T1000 (cell line): Measurements from ENCODE around the gene WLS.
"Not testable (repeated sequence)": the region's sequence is repeated elsewhere in the genome, so short reads cannot be mapped to it uniquely, and the experiment has no call there.

Experiments
- DNase-seq: peaks from one replicate; lab custom pipeline; 2025; ENCODE audit warnings: mixed read lengths; lab: John Stamatoyannopoulos, UW

Gene WLS

GRCh38 chr1:68198752-68199151 is 33.6 kb downstream of the WLS start:
- DNase-seq = no peak

- no peak for DNase-seq
Observed at GRCh38 chr1:68197891-68198290, 34.4 kb downstream of the WLS start.

GRCh38 chr1:68197461-68197860 is 34.9 kb downstream of the WLS start:
- DNase-seq = no peak

GRCh38 chr1:68196676-68197075 is 35.6 kb downstream of the WLS start:
- no peak for DNase-seq

- DNase-seq = no peak
Observed at GRCh38 chr1:68191717-68192116, 40.6 kb downstream of the WLS start.

- no peak for DNase-seq
Observed at GRCh38 chr1:68188644-68189340, 43.5 kb downstream of the WLS start.

GRCh38 chr1:68188060-68188538 is 44.2 kb downstream of the WLS start:
- no peak for DNase-seq

- no peak for DNase-seq
Observed at GRCh38 chr1:68185743-68186142, 46.6 kb downstream of the WLS start.

- DNase-seq = no peak
Observed at GRCh38 chr1:68183895-68184294, 48.4 kb downstream of the WLS start.

- no peak for DNase-seq
Observed at GRCh38 chr1:68181165-68181556, 51.2 kb downstream of the WLS start.

- DNase-seq = no peak
Observed at GRCh38 chr1:68180441-68181164, 51.7 kb downstream of the WLS start.

GRCh38 chr1:68178821-68179490 is 53.4 kb downstream of the WLS start:
- DNase-seq = no peak

GRCh38 chr1:68175621-68176398 is 56.5 kb downstream of the WLS start:
- DNase-seq = no peak

- no peak for DNase-seq
Observed at GRCh38 chr1:68174738-68175113, 57.6 kb downstream of the WLS start.

- DNase-seq = peak; percentile 49
Observed at GRCh38 chr1:68173936-68174737, 58.2 kb downstream of the WLS start.

- DNase-seq = peak; percentile 27
Observed at GRCh38 chr1:68173283-68173935, 58.9 kb downstream of the WLS start.

GRCh38 chr1:68171795-68172194 is 60.5 kb downstream of the WLS start:
- not testable (repeated sequence) for DNase-seq

- no peak for DNase-seq
Observed at GRCh38 chr1:68168545-68169171, 63.7 kb downstream of the WLS start.

GRCh38 chr1:68167211-68167610 is 65.1 kb downstream of the WLS start:
- DNase-seq = no peak

- DNase-seq = no peak
Observed at GRCh38 chr1:68166348-68166747, 66.0 kb downstream of the WLS start.
